GM19463 (cell line): Measurements from ENCODE around the gene FOXN3.
"Not testable (repeated sequence)": the region's sequence is repeated elsewhere in the genome, so short reads cannot be mapped to it uniquely, and the experiment has no call there.

Experiments used
- ATAC-seq: cut with Tn5 transposase; IDR thresholded peaks from one replicate; pipeline ENCODE4 v1.9.1; 2021; ENCODE audit warnings: mild to moderate bottlenecking, moderate library complexity; ENCODE audit not compliant: unreplicated experiment

Gene FOXN3

DNA sequence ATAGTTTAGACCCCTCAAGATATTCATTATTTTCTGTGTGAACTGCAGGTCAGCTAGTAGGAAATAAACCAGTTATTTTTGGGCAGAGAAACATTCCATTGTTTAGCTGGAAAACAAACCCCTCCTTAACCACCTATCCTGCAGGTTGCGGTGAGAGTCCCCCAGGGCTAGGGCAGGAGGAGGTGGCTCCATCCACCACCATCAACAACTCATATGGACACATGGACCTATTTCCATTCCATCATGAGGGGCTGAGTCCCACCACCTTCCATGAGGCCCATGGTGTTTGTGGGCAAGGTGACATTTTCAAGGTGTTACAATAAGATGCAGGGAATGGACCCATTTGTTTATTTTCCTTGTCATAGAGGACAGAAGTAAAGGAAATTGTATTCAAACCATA is 160.1 kb downstream of the FOXN3 start:
- ATAC-seq, result no peak

DNA sequence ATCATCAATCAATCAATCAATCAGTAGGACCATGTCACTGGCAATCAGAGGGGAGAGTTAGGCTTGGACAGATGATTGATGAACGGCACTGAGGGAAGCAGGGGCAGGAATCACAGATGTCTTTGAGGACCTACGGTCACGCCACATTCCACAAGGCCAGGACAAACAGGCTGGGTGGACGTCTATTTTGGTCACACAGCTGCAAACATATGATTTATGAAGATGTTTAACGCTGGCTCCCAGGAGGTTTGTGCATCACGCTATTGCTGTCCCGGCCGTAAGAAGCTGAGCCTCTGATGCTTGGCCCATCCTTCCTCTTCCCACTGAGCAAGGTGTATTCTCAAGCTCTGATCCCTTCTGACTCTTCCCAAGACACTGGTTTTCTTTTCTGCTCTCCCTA is 160.8 kb downstream of the FOXN3 start:
- no peak for ATAC-seq

DNA sequence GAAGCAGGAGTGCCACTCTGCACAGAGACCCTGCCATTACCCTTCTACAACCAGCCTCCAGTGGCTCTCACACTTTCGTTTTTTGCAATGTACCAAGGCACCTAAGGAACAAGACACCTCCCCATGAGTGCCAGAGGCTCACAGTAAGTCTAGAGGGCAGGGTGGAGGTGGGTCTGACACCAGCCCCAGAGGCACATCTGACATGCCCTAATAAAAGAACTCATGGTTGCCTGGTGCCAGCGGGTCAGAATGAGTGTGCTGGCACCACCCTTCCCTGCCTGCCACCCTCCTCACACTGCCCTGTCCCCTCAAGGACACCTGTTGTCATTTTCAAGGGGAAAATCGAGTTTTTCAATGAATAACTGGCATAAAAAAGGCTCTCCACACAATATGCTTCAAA is 161.2 kb downstream of the FOXN3 start:
- no peak for ATAC-seq

DNA sequence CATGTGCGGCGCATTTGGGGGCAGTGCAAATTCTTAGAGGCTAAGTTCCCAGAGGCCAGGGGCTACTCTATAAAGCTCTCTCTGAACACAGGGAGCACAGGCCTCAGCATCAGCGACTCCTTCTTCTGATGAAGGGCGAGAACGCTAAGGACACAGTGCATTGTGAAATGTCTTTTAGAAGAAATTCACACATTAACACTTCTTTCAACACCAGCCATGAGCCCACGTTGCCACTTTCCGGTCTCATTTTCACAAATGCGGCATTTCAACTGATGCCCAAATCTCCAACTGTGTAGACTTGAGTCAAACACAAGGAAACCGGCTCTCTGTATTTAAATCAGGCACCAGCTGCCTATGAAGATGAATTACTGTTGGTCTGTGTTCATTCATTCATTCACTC is 162.0 kb downstream of the FOXN3 start:
- ATAC-seq, result no peak

DNA sequence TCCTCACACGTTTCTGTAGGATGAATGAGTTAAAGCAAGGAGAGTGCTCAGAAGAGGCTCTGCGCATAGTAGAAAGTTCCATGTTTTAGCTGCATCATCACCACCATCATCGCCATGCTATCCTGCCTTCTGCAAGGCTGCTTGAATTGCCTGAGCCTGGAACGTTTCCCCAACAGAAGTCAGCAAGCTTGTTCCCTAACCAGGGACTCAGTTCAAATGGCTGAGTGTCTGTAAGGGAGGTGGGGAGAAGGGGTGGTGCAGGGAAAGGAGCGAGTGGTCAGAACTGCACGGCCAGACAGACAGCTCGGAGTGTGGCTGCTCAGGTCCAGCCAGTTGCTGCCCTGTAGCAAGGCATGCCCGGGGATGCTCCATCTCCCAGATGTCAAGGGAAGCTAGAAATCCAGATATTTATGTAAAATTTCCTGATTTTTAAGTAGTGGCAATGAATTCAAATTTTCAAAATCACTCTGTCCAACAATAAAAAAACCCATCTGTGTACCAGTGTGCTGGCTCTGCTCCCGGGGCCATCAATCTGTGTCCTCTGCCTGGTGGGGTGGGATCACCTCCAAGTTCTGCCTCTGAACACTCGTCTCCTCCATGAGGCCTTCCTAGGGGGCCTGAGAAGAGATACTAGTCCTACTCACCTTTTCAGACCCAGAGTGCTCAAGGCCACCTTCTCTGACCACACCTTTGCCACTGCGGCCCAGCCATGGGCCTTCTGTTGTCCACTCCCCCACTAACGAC is 162.7 kb downstream of the FOXN3 start:
- ATAC-seq, result no peak

DNA sequence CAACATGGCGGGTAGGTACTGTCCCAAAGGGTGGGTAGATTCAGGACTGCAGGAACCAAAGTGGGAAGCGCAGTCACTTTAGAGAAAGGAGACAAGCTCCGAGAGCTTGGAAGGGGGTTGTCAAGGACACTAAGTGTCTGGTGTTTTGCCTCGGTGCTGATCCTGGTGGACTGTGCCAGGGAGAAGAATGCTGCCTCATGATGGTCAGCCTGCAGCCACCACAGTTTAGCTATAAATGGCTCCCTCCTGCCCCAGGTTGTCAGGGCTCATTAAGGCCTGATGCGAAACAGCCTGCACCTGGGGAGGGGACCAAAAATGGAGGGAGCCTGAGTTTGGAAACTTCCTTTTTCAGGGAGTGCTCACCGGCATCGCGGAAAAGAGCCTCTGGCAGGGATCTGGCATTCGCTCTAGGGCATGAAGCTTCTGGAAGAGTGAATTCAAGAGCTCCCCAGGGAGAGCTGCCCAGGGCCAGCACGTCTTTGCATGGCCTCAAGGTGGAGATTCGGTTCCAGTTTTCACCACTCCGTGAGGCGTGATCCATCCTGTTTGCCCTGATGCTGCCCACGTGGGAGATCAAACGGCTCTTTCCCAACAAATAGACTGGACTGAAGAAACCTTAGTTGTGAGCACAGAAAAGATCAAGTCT is 164.0 kb downstream of the FOXN3 start:
- no peak for ATAC-seq

DNA sequence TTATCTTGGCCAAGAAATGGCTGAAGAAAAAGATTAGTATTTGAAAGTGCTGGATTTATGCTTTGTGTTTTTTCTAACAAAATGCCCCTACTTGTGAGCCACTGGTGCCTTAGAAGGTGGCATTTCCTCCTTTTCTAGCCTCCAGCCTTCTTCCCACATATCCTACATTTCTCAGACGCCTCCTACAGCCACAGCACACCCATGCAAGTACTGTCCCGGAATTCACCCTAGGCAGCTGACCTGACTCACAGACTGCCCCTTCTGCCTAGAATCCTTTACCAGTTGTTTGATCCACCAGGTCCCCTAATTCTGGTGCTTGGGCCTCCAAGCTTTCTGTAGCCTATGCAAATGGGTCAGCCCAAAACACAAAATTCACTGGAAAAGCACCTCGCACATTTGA is 166.0 kb downstream of the FOXN3 start:
- ATAC-seq, result no peak

DNA sequence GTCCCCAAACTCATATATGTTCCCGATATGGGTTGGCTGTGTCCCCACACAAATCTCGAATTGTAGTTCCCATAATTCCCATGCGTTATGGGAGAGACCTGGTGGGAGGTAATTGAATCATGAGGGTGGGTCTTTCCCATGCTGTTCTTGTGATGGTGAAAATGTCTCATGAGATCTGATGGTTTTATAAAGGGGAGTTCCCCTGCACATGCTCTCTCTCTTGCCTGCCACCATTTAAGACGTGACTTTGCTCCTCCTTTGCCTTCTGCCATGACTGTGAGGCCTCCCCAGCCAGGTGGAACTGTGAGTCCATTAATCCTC is 166.4 kb downstream of the FOXN3 start:
- not testable (repeated sequence) for ATAC-seq

DNA sequence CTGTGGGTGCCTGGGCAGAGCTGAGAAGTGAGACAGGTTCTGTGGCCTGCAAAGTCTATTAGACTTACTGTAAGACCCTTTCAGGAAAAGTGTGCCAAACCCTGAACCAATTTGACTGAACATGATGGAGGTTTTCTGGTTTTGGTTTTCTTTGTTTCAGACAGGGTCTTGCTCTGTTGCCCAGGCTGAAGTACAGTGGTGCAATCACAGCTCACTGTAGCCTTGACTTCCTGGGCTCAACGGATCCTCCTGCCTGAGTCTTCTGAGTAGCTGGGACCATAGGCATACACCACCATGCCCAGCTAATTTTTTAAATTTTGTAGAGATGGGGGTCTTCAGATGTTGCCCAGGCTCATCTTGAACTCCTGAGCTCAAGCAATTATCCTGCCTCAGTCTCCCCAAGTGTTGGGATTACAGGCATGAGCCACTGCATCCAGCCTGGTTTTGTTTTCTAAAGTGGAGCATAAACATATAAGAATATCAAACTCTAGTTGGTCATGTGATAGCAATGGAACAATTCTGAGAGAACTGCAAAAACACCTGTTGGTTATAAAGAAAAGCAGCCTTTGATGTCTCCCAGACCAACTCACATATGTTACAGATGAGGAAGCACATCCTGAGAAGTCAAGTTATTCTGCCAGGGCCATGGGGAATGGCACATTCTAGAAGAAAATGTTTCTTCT is 166.9 kb downstream of the FOXN3 start:
- ATAC-seq, result no peak

DNA sequence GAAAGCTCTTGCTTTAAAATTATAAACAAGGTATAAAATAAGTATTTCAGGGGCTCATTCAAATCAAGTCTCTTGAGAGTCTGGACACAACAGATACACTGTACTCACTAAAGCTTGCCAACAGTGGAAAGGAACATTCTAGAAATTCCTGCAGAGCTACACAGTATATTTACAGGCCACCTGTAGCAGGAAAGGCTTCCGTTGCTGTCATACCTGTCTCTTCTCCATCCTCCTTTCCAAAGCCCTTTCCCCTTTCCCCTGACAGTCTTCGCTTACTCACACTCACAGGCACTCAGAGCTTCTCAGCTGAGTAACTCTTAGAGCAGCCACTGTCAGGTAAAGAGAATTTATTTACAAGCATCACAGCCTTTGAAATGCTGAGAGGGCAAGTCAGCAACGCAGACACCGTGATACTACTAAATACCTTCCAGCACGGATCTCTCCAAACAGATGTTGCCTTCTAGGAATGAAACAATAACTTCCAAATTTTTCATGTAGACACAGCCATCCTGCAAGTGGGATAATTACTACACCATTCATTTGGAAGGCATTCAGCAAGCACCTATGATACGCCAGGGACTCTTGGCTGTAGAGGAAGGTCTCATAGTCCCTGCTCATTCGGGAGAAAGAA is 167.9 kb downstream of the FOXN3 start:
- no peak for ATAC-seq

DNA sequence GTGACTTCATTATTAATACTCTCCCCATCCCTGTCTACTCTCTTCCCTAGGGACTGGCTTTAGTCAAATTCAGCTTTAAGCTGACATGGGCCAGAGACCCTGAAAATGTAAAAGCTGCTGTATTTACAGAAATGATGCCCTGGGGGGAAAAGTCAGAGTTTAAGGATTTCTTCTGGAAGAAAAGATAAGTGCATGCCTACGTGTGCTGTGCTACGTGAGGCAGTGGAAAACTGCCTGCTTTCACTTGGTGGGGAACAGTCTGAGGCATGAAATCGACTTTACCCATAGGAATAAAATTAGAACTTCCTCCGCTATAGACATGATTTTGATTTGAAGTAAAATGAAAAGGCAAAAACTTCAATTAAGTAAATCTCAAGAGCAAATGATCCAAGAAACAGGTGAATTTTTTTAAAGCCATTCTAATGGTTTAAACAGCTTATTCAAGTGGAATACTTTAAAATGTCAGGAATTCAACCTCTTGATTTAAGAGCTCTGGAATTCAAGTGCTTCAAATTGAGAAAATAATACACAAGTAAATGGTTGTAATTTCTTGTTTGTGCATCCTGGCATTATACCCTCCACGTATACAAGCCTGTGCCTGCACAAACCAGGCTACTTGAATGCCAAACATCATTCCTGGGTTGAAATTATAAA is 168.5 kb downstream of the FOXN3 start:
- ATAC-seq, result no peak

DNA sequence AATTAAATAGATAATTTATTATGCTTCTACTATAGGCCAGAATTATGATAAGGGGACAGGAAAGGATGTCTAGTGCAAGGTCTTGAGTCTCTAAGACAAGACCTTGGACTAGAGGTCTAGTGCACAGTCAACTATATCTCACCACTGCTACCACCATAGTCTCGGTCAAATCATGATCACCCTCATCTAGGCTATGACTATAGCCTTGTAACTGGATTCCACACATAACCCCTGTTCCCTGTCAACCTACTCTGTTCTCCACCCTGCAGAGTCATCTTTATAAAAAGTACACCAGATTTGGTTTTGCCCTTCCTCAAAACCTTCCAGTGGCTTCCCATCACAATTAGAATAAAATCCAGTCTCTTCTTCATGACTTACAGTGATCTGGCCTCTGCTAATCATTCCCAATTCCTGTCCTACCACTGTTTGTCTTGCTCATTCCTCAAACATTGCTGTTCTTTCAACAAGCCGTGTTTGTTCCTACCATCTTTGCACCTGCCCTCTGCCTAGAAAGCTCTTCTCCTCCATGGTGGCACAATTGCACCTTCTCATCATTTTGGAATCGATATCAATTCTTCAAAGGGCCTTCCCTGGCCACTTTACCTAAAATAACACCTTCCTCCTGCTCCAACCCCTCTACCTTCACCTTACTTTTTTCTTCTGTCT is 169.4 kb downstream of the FOXN3 start:
- ATAC-seq, result no peak

DNA sequence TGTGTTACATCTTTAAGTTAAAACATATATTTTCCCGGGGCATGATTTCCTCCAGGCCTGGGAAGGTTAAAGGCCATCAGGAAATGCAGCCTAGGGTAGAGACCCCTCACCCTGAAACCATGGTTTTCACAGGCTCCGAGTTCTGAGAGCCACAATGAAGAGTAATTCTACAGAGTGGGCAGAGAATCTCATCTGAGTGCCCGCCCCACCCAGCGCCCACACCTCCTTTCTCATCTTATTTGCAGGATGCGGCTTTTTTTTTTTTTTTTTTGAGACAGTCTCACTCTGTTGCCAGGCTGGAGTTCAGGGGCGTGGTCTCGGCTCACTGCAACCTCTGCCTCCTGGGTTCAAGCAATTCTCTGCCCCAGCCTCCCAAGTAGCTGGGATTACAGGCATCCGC is 170.7 kb downstream of the FOXN3 start:
- ATAC-seq, result no peak

DNA sequence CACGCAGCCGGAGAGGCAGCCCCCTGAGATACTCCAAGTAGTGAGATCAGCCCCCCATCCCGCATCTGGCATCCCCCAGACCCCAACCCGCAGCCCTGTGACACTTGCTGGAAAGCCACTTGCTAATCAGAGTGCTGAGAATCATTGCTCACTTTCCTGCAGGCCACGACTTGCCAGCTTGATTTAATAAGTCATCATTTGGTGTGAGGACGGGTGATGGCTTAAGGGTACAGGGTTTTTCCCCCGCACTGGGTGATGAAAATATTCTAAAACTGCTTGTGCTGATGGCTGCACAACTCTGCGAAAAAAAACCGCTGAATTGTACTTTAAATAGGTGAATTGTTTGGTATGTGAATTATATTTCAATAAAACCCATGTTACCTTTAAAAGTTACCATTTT is 171.2 kb downstream of the FOXN3 start:
- ATAC-seq, result no peak

DNA sequence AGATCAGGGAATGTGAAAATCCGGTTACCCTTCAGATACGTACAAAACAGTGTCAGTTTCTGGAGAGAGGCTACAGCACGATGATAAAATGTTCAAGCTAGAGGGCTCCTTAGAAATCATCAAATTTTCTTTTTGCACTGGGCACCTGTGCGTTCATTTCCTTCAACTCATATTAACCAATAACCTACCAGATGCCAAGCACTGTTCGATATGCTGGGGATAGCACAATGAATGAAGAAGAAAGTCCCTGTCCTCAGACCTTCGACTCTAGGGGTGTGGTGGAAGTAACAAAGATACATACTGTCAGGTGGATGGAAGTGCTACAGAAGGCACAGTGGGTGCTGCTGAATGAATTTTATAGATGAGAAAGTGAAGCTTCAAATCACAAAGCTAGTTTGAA is 172.3 kb downstream of the FOXN3 start:
- no peak for ATAC-seq

DNA sequence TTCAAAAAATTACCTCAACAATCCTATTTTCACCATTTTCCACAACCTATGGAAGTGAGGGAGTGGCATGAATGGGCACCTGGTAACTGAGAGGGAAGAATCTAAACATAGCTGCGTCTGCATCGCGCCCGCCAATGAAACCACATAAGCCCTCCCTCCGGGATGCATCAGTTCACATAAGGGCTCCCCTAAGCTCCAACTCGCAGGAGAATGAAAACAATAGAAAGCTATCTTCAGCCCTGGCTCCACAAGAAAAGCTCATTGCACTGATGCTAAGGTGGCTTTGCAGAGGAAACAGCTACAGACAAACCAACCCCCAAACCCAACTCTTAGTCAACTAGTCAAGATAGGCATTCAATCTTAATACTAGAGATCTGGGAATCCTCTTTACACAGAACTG is 173.3 kb downstream of the FOXN3 start:
- no peak for ATAC-seq

DNA sequence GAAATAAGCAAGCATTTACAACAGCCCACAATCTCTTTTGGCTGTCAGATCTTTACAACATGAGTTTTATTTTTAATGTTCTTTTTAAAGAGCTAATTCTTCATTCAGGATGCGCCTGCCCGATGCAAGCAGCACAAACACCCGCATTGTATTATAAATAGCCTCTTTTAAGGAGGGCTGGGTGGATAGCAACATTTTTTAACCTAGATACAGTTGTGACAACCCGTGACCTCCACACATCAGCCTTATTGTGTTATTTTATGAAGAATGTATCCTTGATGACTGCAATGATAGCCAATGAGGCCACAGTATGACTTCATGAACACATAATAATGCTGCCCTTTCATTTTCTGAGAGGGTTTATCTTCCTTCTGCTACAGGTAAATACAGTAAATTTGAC is 173.7 kb downstream of the FOXN3 start:
- ATAC-seq, result no peak

DNA sequence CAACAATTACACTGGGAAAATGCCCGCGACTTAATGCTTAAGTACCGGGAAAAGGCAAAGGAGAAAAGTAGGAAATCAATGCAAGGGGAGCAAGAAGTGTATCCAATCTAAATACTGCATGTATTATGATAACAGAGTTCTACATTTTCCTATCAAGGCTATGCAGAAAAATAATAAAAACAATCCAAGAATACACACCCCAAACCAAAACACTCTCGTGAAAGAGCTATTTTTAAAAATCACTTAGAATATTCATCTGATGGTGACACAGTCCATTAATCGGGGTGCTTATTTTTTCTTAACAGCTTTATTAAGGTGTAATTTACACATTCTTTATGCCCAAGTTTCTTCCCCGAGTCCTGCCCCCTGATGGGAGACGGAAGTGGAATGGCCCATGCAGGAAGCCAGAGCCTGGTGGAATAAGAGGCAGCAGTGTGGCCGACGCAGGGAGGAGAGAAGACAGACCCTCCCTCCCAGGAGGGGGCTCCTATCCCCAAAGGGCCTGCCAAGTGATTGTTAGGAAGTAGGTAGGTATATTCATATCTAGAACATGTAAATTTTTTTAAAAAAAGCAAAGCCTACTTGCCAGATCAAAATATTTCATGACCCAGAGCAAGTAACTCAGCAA is 174.3 kb downstream of the FOXN3 start:
- ATAC-seq, result no peak

DNA sequence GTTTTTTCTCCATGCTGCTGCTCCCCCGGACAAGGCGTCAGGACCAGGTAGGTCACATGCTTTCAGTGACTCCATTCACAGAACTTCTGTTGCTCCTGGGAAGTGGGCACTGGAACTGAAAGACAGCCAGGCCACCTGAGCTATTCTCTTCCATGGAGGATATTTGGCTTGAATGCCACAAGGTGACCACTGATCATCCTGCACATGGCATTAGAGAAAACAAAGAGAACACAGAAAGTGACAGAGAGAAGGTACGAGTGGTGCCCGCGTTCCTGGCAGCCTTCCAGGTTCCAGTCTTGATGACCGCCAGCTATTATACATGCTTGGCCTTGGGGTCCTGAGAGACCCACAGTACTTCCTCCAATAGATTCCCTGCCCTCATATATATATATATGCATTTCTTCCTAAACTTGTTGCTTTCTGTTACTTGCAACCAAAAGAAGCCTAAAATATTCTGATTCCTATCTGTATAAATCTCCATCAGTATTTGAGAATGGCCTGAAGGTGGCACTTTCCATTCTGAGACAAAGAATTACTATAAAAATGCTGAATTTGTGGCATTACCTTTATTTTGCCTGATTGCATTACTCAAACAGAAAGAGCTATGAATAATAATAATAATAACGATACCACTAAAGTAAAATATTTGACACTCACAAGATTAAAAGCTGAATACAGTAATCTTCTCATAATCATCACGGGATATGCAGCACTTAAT is 174.9 kb downstream of the FOXN3 start:
- ATAC-seq, result no peak

DNA sequence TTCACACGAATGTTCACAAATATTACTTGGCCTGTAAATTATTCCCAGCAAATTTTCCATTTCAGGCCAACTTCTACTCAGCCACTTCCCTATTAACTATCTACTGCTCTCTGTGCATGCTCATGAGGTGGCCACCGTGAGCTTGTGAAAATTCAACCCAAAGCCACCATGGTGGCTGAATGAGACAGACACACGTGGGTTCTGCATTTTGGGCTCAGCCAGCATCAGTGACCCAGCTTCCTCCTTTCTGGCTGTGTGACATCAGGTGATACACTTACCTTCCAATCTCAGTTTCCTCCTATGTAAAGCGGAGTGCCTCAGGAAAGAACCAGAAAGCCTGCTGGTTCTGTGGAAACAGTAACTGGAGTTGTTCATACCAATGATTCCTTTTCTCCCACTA is 175.8 kb downstream of the FOXN3 start:
- no peak for ATAC-seq
